K562 (cell line): ENCODE results near the gene TRIP6. TPM values are rescaled to one million over a fixed set of nuclear protein-coding genes. Genes with fewer than 3 reads are reported as not detected.

Source experiments
- AFF4 ChIP-seq: sonication (generic); formaldehyde crosslinking; IDR thresholded peaks from 2 replicates; pipeline ENCODE4 v1.8.0; 2023; ENCODE audit warnings: mild to moderate bottlenecking, missing genetic modification reagents
- CBFA2T3 ChIP-seq: fragments of 450-650 bp; IDR thresholded peaks from 2 replicates; pipeline ENCODE4 v1.6.1; 2017
- CHCHD3 ChIP-seq: fragments of 250-450 bp; sonication (Bioruptor Pico); IDR thresholded peaks from 2 replicates; pipeline ENCODE4 v2.1.2; 2022; ENCODE audit warnings: mild to moderate bottlenecking
- ELK1 ChIP-seq: sonication (generic); formaldehyde crosslinking; IDR thresholded peaks from 2 replicates; pipeline ENCODE4 v1.8.1; 2022; ENCODE audit warnings: missing genetic modification reagents
- FOXP4 ChIP-seq: sonication (generic); formaldehyde crosslinking; IDR thresholded peaks from 2 replicates; pipeline ENCODE4 v1.8.0; 2022; ENCODE audit warnings: mild to moderate bottlenecking, missing genetic modification reagents, borderline replicate concordance
- MLX ChIP-seq, 2 experiments: fragments of 450-650 bp in 1 of 2; sonication (generic) in 1 of 2; formaldehyde crosslinking; conservative IDR thresholded peaks; 2 replicates each; pipeline versions ENCODE4 v1.4.0 to v1.8.1; 2020 to 2022; ENCODE audit warnings: mild to moderate bottlenecking in 1 of 2, missing genetic modification reagents in 1 of 2
- MNT ChIP-seq, 2 experiments: fragments of 450-650 bp; conservative IDR thresholded peaks; 2 replicates each; pipeline ENCODE4 v1.6.1; 2017; ENCODE audit warnings: mild to moderate bottlenecking in 2 of 2, moderate library complexity in 2 of 2
- NR2C2 ChIP-seq, 2 experiments: fragments of 200-800 bp in 1 of 2; sonication (Bioruptor generic) in 1 of 2; sonication (generic) in 1 of 2; formaldehyde crosslinking in 1 of 2; IDR thresholded peaks; 2 replicates each; pipeline versions ENCODE4 v1.6.1 to v1.8.0; 2016 to 2022; ENCODE audit warnings: mild to moderate bottlenecking in 1 of 2, missing compliant biosample characterization in 1 of 2, missing genetic modification characterization in 1 of 2, missing genetic modification reagents in 1 of 2
- NR4A1 ChIP-seq, 2 experiments: fragments of 250-450 bp in 1 of 2; fragments of 450-650 bp in 1 of 2; sonication (Bioruptor Pico) in 1 of 2; IDR thresholded peaks; 2 replicates each; pipeline versions ENCODE4 v1.4.0 to v1.6.1; 2016 to 2020; ENCODE audit warnings: mild to moderate bottlenecking in 2 of 2, missing compliant biosample characterization in 1 of 2, missing genetic modification characterization in 1 of 2, moderate library complexity in 1 of 2
- RBBP5 ChIP-seq: fragments of 200-600 bp; sonication (generic); IDR thresholded peaks from 2 replicates; pipeline ENCODE4 v1.6.1; 2012; ENCODE audit warnings: borderline replicate concordance, mild to moderate bottlenecking, low read length, control low read depth, inconsistent platforms; ENCODE audit not compliant: insufficient read depth, poor library complexity, severe bottlenecking
- SIN3B ChIP-seq: fragments of 450-650 bp; IDR thresholded peaks from 2 replicates; pipeline ENCODE4 v1.6.1; 2017; ENCODE audit warnings: low read depth, mild to moderate bottlenecking, moderate library complexity
- ZFP30 ChIP-seq: fragments of 250-450 bp; sonication (Bioruptor Pico); IDR thresholded peaks from 2 replicates; pipeline ENCODE4 v1.8.0; 2022; ENCODE audit warnings: moderate library complexity, mild to moderate bottlenecking, inconsistent platforms, borderline replicate concordance
- ZNF121 ChIP-seq: sonication (generic); formaldehyde crosslinking; conservative IDR thresholded peaks from 2 replicates; pipeline ENCODE4 v1.8.0; 2022; ENCODE audit warnings: missing genetic modification reagents
- ZNF133 ChIP-seq: fragments of 250-450 bp; sonication (Bioruptor Pico); IDR thresholded peaks from 2 replicates; pipeline ENCODE4 v1.4.0; 2020; ENCODE audit warnings: mild to moderate bottlenecking
- ZNF212 ChIP-seq: fragments of 450-650 bp; formaldehyde crosslinking; IDR thresholded peaks from 2 replicates; pipeline ENCODE4 v1.4.0; 2020; ENCODE audit warnings: mild to moderate bottlenecking
- ZNF239 ChIP-seq: fragments of 250-450 bp; sonication (Bioruptor Pico); IDR thresholded peaks from 2 replicates; pipeline ENCODE4 v1.4.0; 2020; ENCODE audit warnings: mild to moderate bottlenecking
- ZSCAN32 ChIP-seq: fragments of 450-650 bp; formaldehyde crosslinking; IDR thresholded peaks from 2 replicates; pipeline ENCODE4 v1.4.0; 2020; ENCODE audit warnings: mild to moderate bottlenecking, moderate library complexity
- polyA plus RNA-seq, 8 experiments: library from polyadenylated mRNA; depleted of rRNA in 4 of 8; stranded (reverse) in 5 of 8; unstranded in 3 of 8; fragments of >200 nt; fragmentation: Nextera tagmentation in 2 of 8; fragmentation: Illumina TruSeq in 1 of 8; extraction: Ambion mirVana in 2 of 8; extraction: Trizol in 1 of 8; gene quantifications; 2 replicates each; pipeline versions ENCODE4 v1.2.1 to v1.2.3, GENCODE V29; 2011 to 2014; ENCODE audit warnings: inconsistent platforms in 1 of 8, missing spikeins in 1 of 8
- total RNA-seq, 7 experiments: library from RNA; depleted of rRNA in 6 of 7; stranded (reverse); fragments of >200 nt in 6 of 7; fragmentation: Illumina TruSeq in 2 of 7; extraction: Trizol in 2 of 7; gene quantifications; 2 replicates each; pipeline versions ENCODE4 v1.2.1 to v1.2.3, GENCODE V29; 2011 to 2021; ENCODE audit warnings: low replicate concordance in 1 of 7

TRIP6 gene
- total and polyA plus RNA-seq, 9 of the 15 experiments (the other 6 are each of a cell fraction or from before 2014, with no cell fraction given) = 5.9 to 141 (median 54.0) TPM

GRCh38 chr7:100829150-100829716 lies 38.0 kb upstream of the TRIP6 start (continued):
- TF ChIP-seq FOXP4 (no peak), SIN3B (no peak), CHCHD3 (CRISPR knock-in tag) (no peak), NR2C2 (CRISPR knock-in tag; IDR thresholded peaks at IDR 0.05) (no peak), NR2C2 (tag; IDR thresholded peaks at IDR 0.05) (no peak), ZNF212 (CRISPR knock-in tag) (no peak), ZNF121 (CRISPR knock-in tag) (no peak), ZFP30 (CRISPR knock-in tag) (no peak), NR4A1 (CRISPR knock-in tag; IDR thresholded peaks at IDR 0.05) (no peak), NR4A1 (tag; IDR thresholded peaks at IDR 0.05) (no peak), MNT (conservative IDR thresholded peaks at IDR 0.05) (peak in 1 of 2 experiments; percentile 58; a peak in 3 of 4 replicates), CBFA2T3 (peak; percentile 97), ELK1 (no peak), RBBP5 (no peak), AFF4 (CRISPR knock-in tag) (no peak), ZNF239 (CRISPR knock-in tag) (no peak), ZSCAN32 (CRISPR knock-in tag) (no peak), ZNF133 (CRISPR knock-in tag) (no peak), MLX (CRISPR knock-in tag; conservative IDR thresholded peaks at IDR 0.05) (no peak)
